GM19025 (cell line): ENCODE measurements around the gene CIZ1.

Experiments
- ATAC-seq: cut with Tn5 transposase; IDR thresholded peaks from one replicate; pipeline ENCODE4 v1.9.1; 2021; ENCODE audit warnings: mild to moderate bottlenecking, low read depth, moderate library complexity; ENCODE audit not compliant: unreplicated experiment

CIZ1 gene

GRCh38 chr9:128164307-128164885 lies 27.0 kb downstream of the CIZ1 start:
- no peak for ATAC-seq

- ATAC-seq = no peak
These were observed 27.7 kb downstream of the CIZ1 start for GRCh38 chr9:128163523-128164306.

GRCh38 chr9:128163027-128163515 lies 28.3 kb downstream of the CIZ1 start:
- ATAC-seq = no peak

GRCh38 chr9:128162215-128163026 lies 29.0 kb downstream of the CIZ1 start:
- ATAC-seq = no peak

GRCh38 chr9:128161215-128161902 lies 30.0 kb downstream of the CIZ1 start:
- no peak for ATAC-seq

- ATAC-seq = no peak
These were observed 30.8 kb downstream of the CIZ1 start for GRCh38 chr9:128160603-128160987.

GRCh38 chr9:128159784-128160602 lies 31.4 kb downstream of the CIZ1 start, which contains the start of gene BBLN:
BBLN (plus strand) TSS chr9:128160265; CDS start chr9:128160408, 143 bp downstream.
- ATAC-seq = peak; percentile 65

GRCh38 chr9:128159522-128159783 lies 31.9 kb downstream of the CIZ1 start:
- no peak for ATAC-seq

- no peak for ATAC-seq
These were observed 35.5 kb downstream of the CIZ1 start for GRCh38 chr9:128155736-128156500.

GRCh38 chr9:128153947-128154695 lies 37.3 kb downstream of the CIZ1 start:
- no peak for ATAC-seq

GRCh38 chr9:128153060-128153946 lies 38.1 kb downstream of the CIZ1 start:
- ATAC-seq = no peak

GRCh38 chr9:128152133-128153059 lies 39.0 kb downstream of the CIZ1 start:
- no peak for ATAC-seq

GRCh38 chr9:128151309-128152132 lies 39.9 kb downstream of the CIZ1 start:
- no peak for ATAC-seq

GRCh38 chr9:128150594-128151308 lies 40.6 kb downstream of the CIZ1 start:
- ATAC-seq = no peak
